Measurements from ENCODE around the gene YIF1A.

YIF1A gene

DNA sequence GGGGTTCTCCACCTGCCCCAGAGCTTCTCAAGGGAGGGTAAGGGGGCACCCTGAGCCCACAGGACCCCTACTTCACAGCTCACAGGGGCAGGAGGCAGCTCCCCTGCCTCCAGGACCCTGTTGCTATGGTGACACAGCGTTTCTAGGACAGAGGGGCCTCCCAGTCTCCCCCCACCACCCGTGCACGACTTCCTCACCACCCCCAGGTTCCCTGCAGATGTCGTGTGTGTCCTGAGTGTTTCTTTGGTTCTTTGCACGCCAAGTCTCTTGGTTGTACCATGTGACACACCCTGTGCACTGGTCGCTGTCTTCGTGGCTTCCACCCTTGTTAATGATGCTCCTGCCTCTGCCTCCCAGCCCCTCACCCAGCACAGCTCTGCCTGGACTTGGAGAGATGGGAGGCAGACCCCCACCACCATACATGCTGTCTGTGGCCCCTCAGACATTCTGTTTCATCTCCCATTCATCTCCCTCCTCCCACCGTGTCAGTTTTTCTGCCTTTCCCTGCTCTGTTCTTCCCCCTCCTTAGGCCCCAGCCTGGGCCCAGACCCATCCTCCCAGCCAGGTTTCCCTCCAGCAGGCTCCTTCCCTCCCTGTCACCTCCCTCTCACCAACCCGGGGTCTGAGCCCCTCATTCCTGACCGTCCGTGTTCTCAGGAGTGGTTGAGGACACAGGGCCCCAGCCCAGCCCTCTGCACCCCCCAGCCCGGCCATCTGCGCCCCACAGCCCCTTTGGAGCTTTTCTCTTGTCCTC is 45.0 kb downstream of the YIF1A start:
- DNase-seq (ENCODE audit: low read depth): no peak

DNA sequence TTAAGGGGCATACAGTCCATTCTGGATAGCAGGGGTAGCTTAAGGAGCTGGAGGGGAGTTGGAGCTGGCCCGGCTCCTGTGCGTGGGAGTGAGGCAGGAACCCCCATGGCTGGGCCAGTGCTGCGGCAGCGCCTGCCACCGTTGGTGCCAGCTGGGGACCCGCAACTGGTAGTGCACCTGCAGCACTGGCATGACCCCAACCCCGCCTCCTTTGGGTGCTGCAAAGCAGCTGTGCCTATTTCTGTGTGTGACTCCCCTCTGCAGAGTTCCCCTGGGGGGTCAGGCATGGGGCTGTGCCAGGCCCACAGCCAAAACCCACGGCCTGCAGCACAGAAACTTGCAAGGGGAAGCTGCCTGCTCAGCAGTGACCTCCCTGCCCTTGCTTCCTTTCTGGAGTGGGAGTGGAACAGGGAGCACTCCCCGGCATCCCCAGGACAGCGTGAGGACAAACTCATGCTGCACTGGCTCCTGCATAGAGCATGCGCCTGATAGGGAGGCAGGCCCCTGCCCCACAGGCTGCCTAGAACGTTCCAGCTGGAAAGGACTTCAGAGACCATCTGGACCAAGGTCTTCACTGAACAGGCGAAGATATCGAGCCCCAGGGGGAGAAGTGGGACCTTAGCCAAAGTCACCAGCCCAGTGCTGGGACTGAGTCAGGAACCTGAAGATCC is 46.7 kb downstream of the YIF1A start:
- DNase-seq (ENCODE audit: low read depth): no peak

DNA sequence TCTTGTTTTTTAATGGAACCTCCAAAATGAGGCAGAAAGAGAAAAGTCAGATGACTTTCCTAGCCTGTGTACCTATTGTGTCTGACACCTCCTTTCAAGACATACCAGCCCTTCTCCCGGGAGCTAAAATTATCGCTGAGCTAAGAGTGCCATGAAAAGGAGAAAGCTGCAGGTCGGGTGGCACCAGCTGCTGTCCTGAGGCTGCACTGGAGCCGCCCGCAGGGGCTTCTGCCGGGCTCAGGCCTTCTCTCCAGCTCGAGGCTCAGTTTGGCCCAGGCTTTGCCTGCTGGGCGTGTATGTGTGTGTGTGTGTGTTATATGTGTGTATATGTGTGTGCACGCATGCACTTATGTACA is 48.2 kb downstream of the YIF1A start:
- DNase-seq (ENCODE audit: low read depth): no peak

DNA sequence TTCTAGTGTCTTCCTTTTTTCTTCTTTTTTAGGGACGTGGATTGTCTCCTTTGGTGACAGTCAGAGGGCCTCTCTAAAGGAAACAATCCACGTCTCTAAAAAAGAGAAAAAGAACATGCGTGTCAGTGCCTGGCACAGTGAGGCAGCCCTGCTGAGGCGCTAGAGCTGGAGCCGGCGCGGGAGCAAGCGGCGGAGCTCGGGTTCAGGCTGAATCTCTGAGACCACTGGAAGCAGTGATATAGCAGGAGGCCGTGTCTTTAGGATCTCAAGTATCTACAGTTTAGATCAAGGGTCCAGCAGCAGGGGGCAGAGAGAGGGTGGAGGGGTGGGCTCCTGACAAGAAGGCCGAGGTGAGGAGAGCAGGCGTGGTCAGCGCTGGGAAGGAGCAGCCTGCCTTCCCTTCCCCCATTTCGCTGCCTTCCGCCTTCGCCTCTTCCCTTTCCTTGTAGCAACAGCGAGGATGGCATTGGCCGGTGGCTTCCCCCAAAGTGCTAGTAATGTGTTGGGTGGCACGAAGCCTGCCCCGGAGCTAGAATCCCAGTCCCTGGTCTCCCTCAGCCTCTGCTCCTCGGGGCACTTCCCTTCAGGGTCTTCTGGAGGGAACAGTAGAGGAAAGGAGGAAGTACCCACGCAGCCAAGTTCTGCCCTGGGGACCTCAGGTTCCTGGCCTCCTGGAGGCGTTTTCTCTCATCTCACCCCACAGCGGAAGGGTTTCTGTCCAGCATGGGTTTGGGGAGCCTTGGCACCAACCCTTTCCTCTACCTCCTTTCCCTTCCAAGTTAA is 48.8 kb downstream of the YIF1A start:
- no peak for DNase-seq (ENCODE audit: low read depth)

DNA sequence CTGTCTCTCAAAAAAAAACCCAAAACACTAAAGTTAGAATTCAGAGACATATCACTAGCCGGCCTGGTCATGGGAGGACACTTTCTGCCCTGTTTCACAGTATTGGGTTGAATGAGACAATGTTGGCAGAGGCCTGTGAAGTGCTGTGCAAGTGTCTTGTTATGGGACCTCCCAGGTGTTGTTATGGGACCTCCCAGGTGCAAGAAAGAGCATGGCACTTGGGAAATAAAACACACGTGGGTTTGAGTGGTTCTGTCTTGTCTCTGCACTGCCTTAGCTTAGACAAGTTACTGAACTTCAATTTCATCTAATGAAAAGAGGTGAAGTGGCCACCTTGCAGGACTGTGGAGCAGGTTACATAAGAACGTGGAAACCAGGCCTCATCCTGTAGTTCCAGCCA is 49.4 kb downstream of the YIF1A start:
- no peak for DNase-seq (ENCODE audit: low read depth)

DNA sequence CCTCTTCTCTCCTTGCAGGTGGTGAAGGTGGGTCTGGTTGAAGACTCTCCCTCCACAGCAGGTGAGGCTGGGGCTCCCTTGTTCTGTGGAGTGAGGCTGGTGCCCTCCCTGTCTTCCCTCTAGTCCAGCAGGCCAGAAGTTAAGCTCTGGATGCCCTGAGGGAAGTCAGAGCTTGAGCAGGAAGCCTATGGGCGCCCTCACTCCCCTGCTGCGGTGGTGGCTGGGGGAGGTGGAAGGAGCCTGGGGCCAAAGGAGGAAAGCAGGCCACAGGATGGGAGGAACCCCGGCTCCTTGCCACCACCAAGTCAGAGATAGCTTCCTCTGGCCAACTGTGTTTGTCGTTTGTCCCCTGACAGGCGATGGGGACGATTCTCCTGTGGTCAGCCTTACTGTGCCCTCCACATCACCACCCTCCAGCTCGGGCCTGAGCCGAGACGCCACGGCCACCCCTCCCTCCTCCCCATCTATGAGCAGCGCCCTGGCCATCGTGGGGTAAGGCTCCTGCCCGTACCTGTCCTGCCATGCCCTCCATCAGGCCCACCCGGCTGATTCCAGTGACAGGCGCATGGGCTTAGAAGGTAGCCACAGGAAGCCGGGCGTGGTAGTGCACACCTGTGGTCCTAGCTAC is 50.0 kb downstream of the YIF1A start:
- no peak for DNase-seq (ENCODE audit: low read depth)

DNA sequence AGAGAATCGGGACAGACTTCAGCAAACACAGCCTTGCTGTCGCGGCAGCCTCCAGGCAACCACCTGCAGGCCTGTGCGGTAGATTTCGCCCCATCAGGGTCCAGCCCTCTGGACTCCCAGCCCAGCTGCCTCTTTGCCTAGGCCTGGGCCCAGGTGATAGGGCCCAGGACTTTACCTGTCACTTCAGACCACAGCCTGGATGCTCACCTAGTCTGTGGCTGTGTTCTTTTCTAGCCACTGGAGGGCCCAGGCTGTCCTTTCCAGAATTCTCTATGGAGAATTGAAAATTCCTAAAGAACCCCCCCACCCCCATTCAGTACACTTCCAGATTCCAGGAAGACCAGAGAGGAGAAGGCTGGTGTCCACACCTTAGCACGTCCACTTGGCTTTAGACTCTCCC is 51.1 kb downstream of the YIF1A start:
- no peak for DNase-seq (ENCODE audit: low read depth)

DNA sequence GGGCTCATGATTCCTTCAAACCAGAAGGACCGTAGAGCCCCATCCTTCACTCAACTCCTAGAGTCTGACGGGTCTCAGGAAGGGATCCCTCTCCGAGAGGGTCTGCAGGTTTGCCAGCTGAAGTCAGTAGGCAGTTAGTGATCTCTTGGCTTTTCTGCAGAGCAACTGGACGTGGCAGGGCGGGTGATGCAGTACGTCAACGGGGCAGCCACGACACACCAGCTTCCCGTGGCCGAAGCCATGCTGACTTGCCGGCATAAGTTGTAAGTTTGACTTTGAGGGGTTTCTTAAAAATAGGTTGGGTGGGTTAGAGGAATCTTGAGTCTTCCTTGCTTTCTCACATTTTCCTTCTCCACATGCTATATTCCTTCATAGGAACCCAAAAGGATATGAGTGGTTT is 53.8 kb downstream of the YIF1A start:
- DNase-seq (ENCODE audit: low read depth): no peak

Data from activated gamma-delta T cell treated with anti-CD3 and anti-CD28 coated beads, Interleukin-2, amount 50 U/mL, for 16 hours (primary cell).